A549 (cell line): Measurements from ENCODE around the gene RYR1. TPM values are rescaled to one million over a fixed set of nuclear protein-coding genes. Genes with fewer than 3 reads are reported as not detected.
A peak's percentile ranks its signal among the peaks of the same experiment; 100 is the strongest.

Experiments
- ATAC-seq, 2 experiments: fragments of 200-7000 bp in 1 of 2; fragments of >200 bp in 1 of 2; cut with Nextera tagmentation in 1 of 2; cut with Tn5 transposase in 1 of 2; 3 replicates each; pipeline versions ENCODE4 v1.8.0 to v1.9.1; 2018 to 2020; ENCODE audit warnings: mild to moderate bottlenecking in 1 of 2, moderate library complexity in 1 of 2
- CTCF ChIA-PET: fragments of 300-600 bp; sonication (Branson Sonifier 250); formaldehyde crosslinking; extraction: SDS; loops from one replicate; lab custom pipeline; 2021; ENCODE audit warnings: antibody characterized with exemption, inconsistent platforms; lab: Yijun Ruan, JAX
- POLR2A ChIA-PET: fragments of 350-600 bp; formaldehyde crosslinking; extraction: SDS; loops from one replicate; lab custom pipeline; 2021; ENCODE audit warnings: antibody characterized with exemption, inconsistent platforms; lab: Yijun Ruan, JAX
- DNase-seq, 2 experiments: peaks; one replicate each; pipeline versions ENCODE4 v3.0.0 to v3.0.0-alpha.2; 2011 to 2016; ENCODE audit warnings: low read depth in 1 of 2, low spot score in 1 of 2
- FAIRE-seq: peaks from 2 replicates; lab custom pipeline; 2011; peaks lifted over from hg19 to GRCh38; lab: Jason Lieb, UNC
- H3K27ac ChIP-seq, 2 experiments: fragments of >200 bp; sonication (Bioruptor Twin); formaldehyde crosslinking; 3 replicates each; pipeline ENCODE4 v1.5.1; 2016 to 2017
- H3K4me1 ChIP-seq: fragments of >200 bp; sonication (Bioruptor Twin); formaldehyde crosslinking; 3 replicates; pipeline ENCODE4 v1.6.1; 2016
- H3K4me2 ChIP-seq: fragments of >200 bp; sonication (Bioruptor Twin); formaldehyde crosslinking; 3 replicates; pipeline ENCODE4 v1.6.1; 2016
- H3K4me3 ChIP-seq: fragments of >200 bp; sonication (Bioruptor Twin); formaldehyde crosslinking; 3 replicates; pipeline ENCODE4 v1.5.1; 2016
- H3K9me3 ChIP-seq: fragments of >200 bp; sonication (Bioruptor Twin); formaldehyde crosslinking; 3 replicates; pipeline ENCODE4 v1.6.1; 2016
- BHLHE40 ChIP-seq: IDR thresholded peaks from 2 replicates; pipeline ENCODE4 v1.6.1; 2012; ENCODE audit warnings: low read depth, low read length, inconsistent platforms
- CBX2 ChIP-seq: fragments of 200-600 bp; sonication (generic); IDR thresholded peaks from 2 replicates; pipeline ENCODE4 v1.6.1; 2016; ENCODE audit warnings: low read depth, mild to moderate bottlenecking, borderline replicate concordance
- CBX8 ChIP-seq: fragments of 200-600 bp; sonication (generic); IDR thresholded peaks from 2 replicates; pipeline ENCODE4 v1.6.1; 2016
- CEBPB ChIP-seq, 2 experiments: fragments of >200 bp in 1 of 2; sonication (Bioruptor Twin) in 1 of 2; formaldehyde crosslinking in 1 of 2; IDR thresholded peaks; 2 replicates each; pipeline ENCODE4 v1.6.1; 2012 to 2016
- CHD2 ChIP-seq: fragments of 150-350 bp; IDR thresholded peaks from 2 replicates; pipeline ENCODE4 v1.6.1; 2014; ENCODE audit warnings: low read length; ENCODE audit not compliant: partially characterized antibody
- EHMT2 ChIP-seq: fragments of 200-600 bp; sonication (generic); IDR thresholded peaks from 2 replicates; pipeline ENCODE4 v1.6.1; 2016; ENCODE audit warnings: antibody characterized with exemption, low read depth, mild to moderate bottlenecking, moderate library complexity
- ESRRA ChIP-seq: fragments of 150-350 bp; IDR thresholded peaks from 2 replicates; pipeline ENCODE4 v1.6.1; 2014; ENCODE audit warnings: mild to moderate bottlenecking, low read length, borderline replicate concordance
- FOSL2 ChIP-seq, 2 experiments: fragments of 450-650 bp in 1 of 2; fragments of >200 bp in 1 of 2; sonication (Bioruptor Twin) in 1 of 2; formaldehyde crosslinking; IDR thresholded peaks; 2 replicates each; pipeline versions ENCODE4 v1.5.0 to v1.6.1; 2016 to 2020; ENCODE audit warnings: mild to moderate bottlenecking in 1 of 2, moderate library complexity in 1 of 2
- GATA3 ChIP-seq: IDR thresholded peaks from 2 replicates; pipeline ENCODE4 v1.6.1; 2012; ENCODE audit warnings: borderline replicate concordance
- KDM1A ChIP-seq: fragments of 200-600 bp; sonication (generic); IDR thresholded peaks from 2 replicates; pipeline ENCODE4 v1.6.1; 2016; ENCODE audit warnings: low read depth, mild to moderate bottlenecking
- MAFK ChIP-seq: fragments of 450-650 bp; IDR thresholded peaks from 2 replicates; pipeline ENCODE4 v1.6.1; 2014; ENCODE audit not compliant: partially characterized antibody
- PHF8 ChIP-seq: fragments of 200-600 bp; sonication (generic); IDR thresholded peaks from 2 replicates; pipeline ENCODE4 v1.6.1; 2016; ENCODE audit warnings: low read depth, mild to moderate bottlenecking, antibody characterized with exemption, moderate library complexity, borderline replicate concordance
- RAD21 ChIP-seq, 2 experiments: fragments of >200 bp in 1 of 2; sonication (Bioruptor Twin) in 1 of 2; formaldehyde crosslinking in 1 of 2; IDR thresholded peaks in 1 of 2; conservative IDR thresholded peaks in 1 of 2; 2 replicates in 1 of 2; 3 replicates in 1 of 2; pipeline ENCODE4 v1.6.1; 2012 to 2018; ENCODE audit warnings: inconsistent platforms in 1 of 2
- RARB ChIP-seq: fragments of 250-450 bp; sonication (Bioruptor Pico); IDR thresholded peaks from 2 replicates; pipeline ENCODE4 v1.8.0; 2021; ENCODE audit warnings: mild to moderate bottlenecking, moderate library complexity
- RCOR1 ChIP-seq: fragments of 150-350 bp; IDR thresholded peaks from 2 replicates; pipeline ENCODE4 v1.6.1; 2014; ENCODE audit warnings: antibody characterized with exemption, low read length, low read depth
- ZFP36 ChIP-seq: fragments of 450-650 bp; IDR thresholded peaks from 2 replicates; pipeline ENCODE4 v1.6.1; 2014; ENCODE audit warnings: borderline replicate concordance; ENCODE audit not compliant: partially characterized antibody
- WGBS: methylation state at CpG from one replicate; pipeline ENCODE4 v1.1.6; 2017; ENCODE audit errors: missing lambda C conversion rate; 5-methylcytosine and 5-hydroxymethylcytosine counted together
- polyA plus RNA-seq, 4 experiments: library from polyadenylated mRNA; depleted of rRNA in 3 of 4; stranded (reverse); fragments of >200 nt; fragmentation: RNase III in 1 of 4; extraction: RNeasy Plus Mini Kit Qiagen cat#74134 plus additional on column Dnase treatment in 1 of 4; gene quantifications; 2 replicates in 3 of 4; 3 replicates in 1 of 4; pipeline ENCODE4 v1.2.3, GENCODE V29; 2011 to 2017
- TF ChIP-seq, protein P1 (sequence below): fragments of >200 bp; sonication (Bioruptor Twin); formaldehyde crosslinking; IDR thresholded peaks from 3 replicates; pipeline ENCODE4 v1.6.1; 2016
- TF ChIP-seq, protein P2 (sequence below): fragments of 250-450 bp; sonication (Bioruptor Pico); IDR thresholded peaks from 2 replicates; pipeline ENCODE4 v1.5.0; 2021; ENCODE audit warnings: mild to moderate bottlenecking, moderate library complexity, borderline replicate concordance
- TF ChIP-seq, protein P3 (sequence below): IDR thresholded peaks from 2 replicates; pipeline ENCODE4 v1.6.1; 2012; ENCODE audit warnings: low read depth, borderline replicate concordance

RYR1 gene
- polyA plus RNA-seq, 2 of the 4 experiments (the other 2 are of a cell fraction), result 1.4 to 3.1 TPM

DNA sequence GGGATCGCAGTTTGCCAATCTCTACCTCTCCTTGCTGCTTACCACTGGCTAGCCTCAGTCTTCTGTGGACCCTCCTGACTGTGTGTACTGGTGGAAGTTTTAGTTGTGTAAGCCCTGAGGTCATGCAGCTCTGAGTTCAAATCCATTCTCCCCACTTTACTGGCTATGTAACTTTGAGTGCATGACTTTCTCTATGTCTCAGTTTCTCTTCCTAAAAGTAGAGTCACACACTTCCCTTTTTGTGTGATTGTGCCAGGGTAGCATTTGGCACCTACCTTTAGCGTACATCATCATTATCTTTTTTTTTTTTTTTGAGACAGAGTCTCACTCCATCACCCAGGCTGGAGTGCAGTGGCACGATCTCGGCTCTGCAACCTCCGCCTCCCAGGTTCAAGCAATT is 113.9 kb downstream of the RYR1 start:
- 83% methylated on average over 5 of the region's 5 CpGs for WGBS
- Histone ChIP-seq H3K4me2 (no peak overlapping the region), H3K27ac (no peak overlapping the region), H3K9me3 (peaks cover 6% of the 10 kb centered on the region; the same call in 1 of the 3 replicates), H3K4me1 (peaks cover 14% of the 10 kb centered on the region), H3K4me3 (no peak overlapping the region)
- TF ChIP-seq, protein P1, sequence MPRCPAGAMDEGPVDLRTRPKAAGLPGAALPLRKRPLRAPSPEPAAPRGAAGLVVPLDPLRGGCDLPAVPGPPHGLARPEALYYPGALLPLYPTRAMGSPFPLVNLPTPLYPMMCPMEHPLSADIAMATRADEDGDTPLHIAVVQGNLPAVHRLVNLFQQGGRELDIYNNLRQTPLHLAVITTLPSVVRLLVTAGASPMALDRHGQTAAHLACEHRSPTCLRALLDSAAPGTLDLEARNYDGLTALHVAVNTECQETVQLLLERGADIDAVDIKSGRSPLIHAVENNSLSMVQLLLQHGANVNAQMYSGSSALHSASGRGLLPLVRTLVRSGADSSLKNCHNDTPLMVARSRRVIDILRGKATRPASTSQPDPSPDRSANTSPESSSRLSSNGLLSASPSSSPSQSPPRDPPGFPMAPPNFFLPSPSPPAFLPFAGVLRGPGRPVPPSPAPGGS, result no peak
- TF ChIP-seq RAD21 (conservative IDR thresholded peaks at IDR 0.05 in 1 of 2, IDR thresholded peaks at IDR 0.05 in 1 of 2), result 0 out of 5 replicates have a peak, but pooled peaks of 1 of the 2 experiments have one; percentile 7
- no peak for TF ChIP-seq MAFK
- TF ChIP-seq FOSL2 (IDR thresholded peaks at IDR 0.05), result no peak
- TF ChIP-seq FOSL2 (CRISPR knock-in tag; IDR thresholded peaks at IDR 0.05), result no peak
- no peak for TF ChIP-seq CBX8
- TF ChIP-seq, protein P2, sequence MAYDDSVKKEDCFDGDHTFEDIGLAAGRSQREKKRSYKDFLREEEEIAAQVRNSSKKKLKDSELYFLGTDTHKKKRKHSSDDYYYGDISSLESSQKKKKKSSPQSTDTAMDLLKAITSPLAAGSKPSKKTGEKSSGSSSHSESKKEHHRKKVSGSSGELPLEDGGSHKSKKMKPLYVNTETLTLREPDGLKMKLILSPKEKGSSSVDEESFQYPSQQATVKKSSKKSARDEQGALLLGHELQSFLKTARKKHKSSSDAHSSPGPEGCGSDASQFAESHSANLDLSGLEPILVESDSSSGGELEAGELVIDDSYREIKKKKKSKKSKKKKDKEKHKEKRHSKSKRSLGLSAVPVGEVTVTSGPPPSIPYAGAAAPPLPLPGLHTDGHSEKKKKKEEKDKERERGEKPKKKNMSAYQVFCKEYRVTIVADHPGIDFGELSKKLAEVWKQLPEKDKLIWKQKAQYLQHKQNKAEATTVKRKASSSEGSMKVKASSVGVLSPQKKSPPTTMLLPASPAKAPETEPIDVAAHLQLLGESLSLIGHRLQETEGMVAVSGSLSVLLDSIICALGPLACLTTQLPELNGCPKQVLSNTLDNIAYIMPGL (CRISPR knock-in tag), result no peak
- TF ChIP-seq BHLHE40, result no peak
- CTCF ChIA-PET, result interaction anchor here (0.6 to 6.4 kb wide), 12 partner anchors 13 to 385 kb away, joined by 3 to 149 read pairs (median 4); partner anchors contain the start of genes FAM98C, MRPS12 and SARS2
- DNase-seq (no peak), ATAC-seq (no peak), FAIRE-seq (no peak)
- POLR2A ChIA-PET, result no interaction called here

DNA sequence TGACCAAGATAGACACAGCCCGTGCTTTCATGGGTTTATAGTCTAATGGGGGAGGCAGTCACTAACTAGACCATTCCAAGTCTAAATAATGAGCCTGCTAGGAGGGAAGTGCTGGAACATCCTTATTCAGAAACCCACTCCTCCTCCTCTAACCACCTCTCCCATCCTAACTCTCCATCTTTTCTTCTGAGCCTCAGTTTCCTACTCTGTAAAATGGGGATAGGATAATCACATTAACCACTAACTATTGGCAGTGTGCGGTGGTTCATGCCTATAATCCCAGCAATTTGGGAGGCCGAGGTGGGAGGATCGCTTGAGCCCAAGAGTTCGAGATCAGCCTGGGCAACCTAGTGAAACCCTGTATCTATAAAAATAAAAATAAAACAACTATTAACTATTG is 115.6 kb downstream of the RYR1 start:
- Histone ChIP-seq H3K9me3 (no peaks in the 10 kb centered on the region), H3K4me1 (peaks cover 7% of the 10 kb centered on the region), H3K27ac (no peak overlapping the region), H3K4me2 (no peak overlapping the region), H3K4me3 (no peak overlapping the region)
- DNase-seq (no peak), FAIRE-seq (no peak), ATAC-seq (no peak)
- CTCF ChIA-PET, result interaction anchor here (1.5 to 6.4 kb wide), 2 partner anchors 87 to 381 kb away, joined by 5 to 149 read pairs; no protein-coding TSS in a partner anchor
- TF ChIP-seq RCOR1, result no peak
- no peak for TF ChIP-seq ESRRA
- no peak for TF ChIP-seq EHMT2
- TF ChIP-seq CBX2, result no peak
- TF ChIP-seq PHF8, result no peak
- TF ChIP-seq RARB, result no peak
- no peak for TF ChIP-seq ZFP36
- TF ChIP-seq CEBPB (IDR thresholded peaks at IDR 0.05), result no peak
- TF ChIP-seq, protein P3, sequence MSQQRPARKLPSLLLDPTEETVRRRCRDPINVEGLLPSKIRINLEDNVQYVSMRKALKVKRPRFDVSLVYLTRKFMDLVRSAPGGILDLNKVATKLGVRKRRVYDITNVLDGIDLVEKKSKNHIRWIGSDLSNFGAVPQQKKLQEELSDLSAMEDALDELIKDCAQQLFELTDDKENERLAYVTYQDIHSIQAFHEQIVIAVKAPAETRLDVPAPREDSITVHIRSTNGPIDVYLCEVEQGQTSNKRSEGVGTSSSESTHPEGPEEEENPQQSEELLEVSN, result no peak
- no peak for TF ChIP-seq MAFK
- POLR2A ChIA-PET, result no interaction called here
- WGBS, result 76% methylated on average over 5 of the region's 5 CpGs

DNA sequence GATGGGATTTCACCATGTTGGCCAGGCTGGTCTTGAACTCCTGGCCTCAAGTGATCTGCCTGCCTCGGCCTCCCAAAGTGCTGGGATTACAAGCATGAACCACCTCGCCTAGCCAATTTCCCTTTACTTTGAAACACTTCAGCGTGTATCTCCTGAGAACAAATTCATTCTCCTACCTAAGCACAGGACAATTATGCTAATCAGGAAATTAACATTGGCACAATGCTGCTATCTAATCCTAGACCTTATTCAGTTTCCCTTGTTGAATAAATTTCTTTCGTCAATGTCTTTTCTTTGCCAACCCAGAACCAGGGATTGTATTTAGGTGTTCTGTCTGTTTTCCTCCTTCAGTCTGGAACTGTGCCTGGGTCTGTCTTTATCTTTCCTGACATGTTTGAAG is 116.5 kb downstream of the RYR1 start:
- H3K27ac ChIP-seq, result no peak overlapping the region
- peaks cover 1% of the 10 kb centered on the region for H3K4me1 ChIP-seq
- ChIA-PET POLR2A (no interaction called here), CTCF (interaction anchor here (1.0 to 6.4 kb wide), 3 partner anchors 32 to 380 kb away, joined by 3 to 149 read pairs (median 5); no protein-coding TSS in a partner anchor)
- H3K9me3 ChIP-seq, result no peaks in the 10 kb centered on the region
- no peak overlapping the region for H3K4me2 ChIP-seq
- 59% methylated on average over 4 of the region's 4 CpGs for WGBS
- peak; percentile 92 for FAIRE-seq
- no peak for DNase-seq
- H3K4me3 ChIP-seq, result no peak overlapping the region
- no peak for TF ChIP-seq CHD2
- TF ChIP-seq KDM1A, result no peak
- TF ChIP-seq GATA3, result no peak
- no peak for TF ChIP-seq RCOR1
- ATAC-seq, result no peak
